Stimulated activated effector memory CD8-positive, alpha-beta T cell treated with anti-CD3 and anti-CD28 coated beads, Interleukin-12 subunit alpha, Interleukin-12 subunit beta, amount 100 ng/mL, for 72 hours (primary cell): ENCODE results near the gene WIF1.
A peak's percentile ranks its signal among the peaks of the same experiment; 100 is the strongest.

Experiments
- ATAC-seq: fragments of 150-1000 bp; cut with Tn5 transposase; 2 replicates; pipeline ENCODE4 v1.10.0; 2021
- DNase-seq, 2 donors: peaks; one replicate each; pipeline ENCODE4 v3.0.0; 2021 to 2022; ENCODE audit warnings: low spot score in 2 of 2
- H3K27ac Mint-ChIP-seq: one replicate; pipeline ENCODE4 v1.8.0; 2022; ENCODE audit warnings: mild to moderate bottlenecking, mixed read lengths
- H3K36me3 Mint-ChIP-seq: one replicate; pipeline ENCODE4 v1.8.0; 2022; ENCODE audit warnings: mild to moderate bottlenecking, mixed read lengths
- H3K4me1 Mint-ChIP-seq: one replicate; pipeline ENCODE4 v1.8.0; 2022; ENCODE audit warnings: mixed read lengths
- H3K4me3 Mint-ChIP-seq: one replicate; pipeline ENCODE4 v1.8.0; 2022; ENCODE audit warnings: mild to moderate bottlenecking, mixed read lengths
- H3K9me3 Mint-ChIP-seq: one replicate; pipeline ENCODE4 v1.8.0; 2022; ENCODE audit warnings: mixed read lengths

WIF1 gene

DNA sequence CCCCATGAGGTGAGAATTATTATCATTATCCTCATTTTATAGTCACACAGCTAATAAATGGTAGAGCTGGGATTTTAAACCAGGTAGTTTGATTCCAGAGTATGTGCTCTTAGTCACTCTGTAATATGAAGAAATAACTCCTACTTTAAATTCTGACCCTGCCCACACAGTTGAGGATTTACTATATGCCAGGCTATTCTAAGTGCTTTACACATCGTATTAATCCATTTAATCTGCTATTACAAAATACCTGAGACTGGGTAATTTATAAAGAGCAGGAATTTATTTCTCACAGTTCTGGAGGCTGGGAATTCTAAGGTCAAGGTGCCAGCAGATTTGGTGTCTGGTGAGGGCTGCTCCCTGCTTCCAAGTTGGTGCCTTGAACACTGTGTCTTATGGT is 19.6 kb upstream of the WIF1 start:
- H3K36me3 Mint-ChIP-seq = no peaks in the 10 kb centered on the region
- no peak overlapping the region for H3K27ac Mint-ChIP-seq
- ATAC-seq (no peak), DNase-seq (no peak)
- no peaks in the 10 kb centered on the region for H3K4me1 Mint-ChIP-seq
- H3K9me3 Mint-ChIP-seq = peaks cover 7% of the 10 kb centered on the region
- no peak overlapping the region for H3K4me3 Mint-ChIP-seq

DNA sequence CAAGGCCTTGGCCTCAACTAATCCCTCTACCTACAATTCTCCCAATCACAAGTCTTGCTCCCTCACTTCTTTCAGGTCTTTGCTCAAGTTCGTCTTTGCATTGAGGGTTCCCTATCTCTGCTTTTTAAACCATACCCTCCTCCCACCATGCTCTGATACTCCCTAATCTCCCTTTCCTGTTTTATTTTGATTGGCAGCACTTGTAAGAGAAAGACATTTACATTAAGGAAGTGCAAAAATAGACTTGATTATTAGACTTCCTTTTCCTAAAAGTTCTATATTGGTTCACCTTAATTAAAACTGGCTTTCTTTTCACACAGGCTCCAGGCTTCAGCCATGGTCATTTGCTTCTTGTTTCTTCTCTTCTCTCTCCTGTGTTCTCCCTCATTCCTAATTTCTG is 18.3 kb upstream of the WIF1 start:
- no peaks in the 10 kb centered on the region for H3K4me1 Mint-ChIP-seq

DNA sequence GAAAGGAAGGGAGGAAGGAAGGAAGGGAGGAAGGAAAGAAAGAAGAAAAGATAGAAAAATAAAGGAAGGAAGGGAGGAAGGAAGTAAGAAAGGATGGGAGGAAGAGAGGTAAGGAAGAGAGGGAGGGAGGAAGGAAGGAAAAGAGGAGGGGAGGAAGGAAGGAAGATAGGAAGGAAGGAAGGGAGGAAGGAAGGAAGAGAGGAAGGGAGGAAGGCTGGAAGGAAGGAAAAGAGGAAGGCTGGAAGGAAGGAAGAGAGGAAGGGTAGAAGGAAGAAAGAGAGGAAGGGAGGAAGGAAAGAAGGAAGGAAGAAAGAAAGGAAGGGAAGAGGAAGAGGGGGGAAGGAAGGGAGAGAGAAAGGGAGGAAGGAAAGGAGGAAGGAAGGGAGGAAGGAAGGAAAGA is 12.8 kb upstream of the WIF1 start:
- H3K4me1 Mint-ChIP-seq = no peaks in the 10 kb centered on the region
- H3K9me3 Mint-ChIP-seq = peaks cover 15% of the 10 kb centered on the region
- H3K4me3 Mint-ChIP-seq = no peak overlapping the region
- H3K27ac Mint-ChIP-seq = no peak overlapping the region
- DNase-seq (no peak), ATAC-seq (no peak)
- H3K36me3 Mint-ChIP-seq = no peaks in the 10 kb centered on the region

More for the DNA sequence above, 18.3 kb upstream of the WIF1 start:
- no peak overlapping the region for H3K4me3 Mint-ChIP-seq
- no peak overlapping the region for H3K27ac Mint-ChIP-seq
- peaks cover 10% of the 10 kb centered on the region for H3K9me3 Mint-ChIP-seq
- ATAC-seq = no peak
- DNase-seq = no peak
- H3K36me3 Mint-ChIP-seq = no peaks in the 10 kb centered on the region

DNA sequence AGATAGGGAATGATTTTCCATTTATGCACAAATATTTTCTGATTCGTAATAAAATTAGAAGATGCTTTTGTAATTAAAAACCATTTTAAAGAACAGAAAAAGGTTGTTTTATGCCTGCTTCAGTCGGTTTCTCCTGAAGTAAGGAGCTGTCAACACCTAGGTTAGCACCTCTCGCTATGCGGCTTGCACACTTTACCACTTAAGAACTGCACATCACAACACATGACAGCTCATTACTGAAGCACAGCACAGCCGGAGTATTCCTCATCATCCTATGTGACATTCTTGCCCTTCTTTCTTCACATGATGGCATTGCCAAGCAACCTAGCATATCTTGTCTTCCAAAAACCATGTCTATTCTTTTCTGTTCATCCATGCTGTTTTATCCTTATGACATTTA is 5.4 kb upstream of the WIF1 start:
- Mint-ChIP-seq H3K9me3 (no peaks in the 10 kb centered on the region), H3K36me3 (no peaks in the 10 kb centered on the region), H3K4me1 (peaks cover 6% of the 10 kb centered on the region), H3K4me3 (no peak overlapping the region), H3K27ac (no peak overlapping the region)
- ATAC-seq (no peak), DNase-seq (no peak)

DNA sequence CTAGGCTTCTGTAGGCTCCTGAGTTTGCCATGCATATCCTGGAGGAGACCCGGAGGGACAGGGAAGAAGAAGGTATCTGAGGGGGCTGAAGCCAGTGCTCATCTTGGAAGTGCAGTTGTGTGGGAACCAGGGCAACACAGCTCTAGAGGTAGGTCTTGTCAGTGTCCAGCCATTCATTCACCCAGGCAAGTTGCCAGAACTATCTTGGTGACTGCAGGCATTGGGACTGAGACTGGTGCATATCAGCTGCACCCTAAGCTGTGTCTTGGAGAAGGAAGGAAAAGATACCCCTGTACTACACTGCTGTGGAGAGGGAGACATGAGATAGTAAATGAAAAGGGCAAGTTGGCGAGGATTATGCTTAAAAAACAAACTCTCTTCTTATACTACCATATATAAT is 4.9 kb upstream of the WIF1 start:
- peaks cover 6% of the 10 kb centered on the region for H3K4me1 Mint-ChIP-seq
- ATAC-seq (no peak), DNase-seq (no peak)
- no peak overlapping the region for H3K27ac Mint-ChIP-seq
- H3K36me3 Mint-ChIP-seq = no peaks in the 10 kb centered on the region
- no peaks in the 10 kb centered on the region for H3K9me3 Mint-ChIP-seq
- no peak overlapping the region for H3K4me3 Mint-ChIP-seq

DNA sequence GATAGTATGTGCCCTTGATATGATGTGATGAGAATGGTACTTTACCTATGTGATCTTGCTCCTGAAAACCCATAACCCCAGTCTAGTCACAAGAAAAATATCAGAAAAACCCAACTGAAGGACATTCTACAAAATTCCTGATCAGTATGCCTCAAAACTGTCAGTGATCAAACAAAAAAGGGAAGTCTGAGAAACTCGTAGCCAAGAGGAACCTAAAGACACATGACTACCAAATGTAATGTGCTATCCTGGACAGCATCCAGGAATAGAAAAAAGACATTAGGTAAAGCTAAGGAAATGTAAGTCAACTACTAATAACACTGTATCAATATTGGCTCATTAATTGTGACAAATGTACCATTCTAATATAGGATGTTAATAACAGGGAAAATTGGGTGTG is 4.1 kb upstream of the WIF1 start:
- Mint-ChIP-seq H3K36me3 (no peaks in the 10 kb centered on the region), H3K27ac (no peak overlapping the region), H3K4me3 (no peak overlapping the region), H3K4me1 (peaks cover 6% of the 10 kb centered on the region), H3K9me3 (no peaks in the 10 kb centered on the region)
- no peak for ATAC-seq
- DNase-seq = no peak

DNA sequence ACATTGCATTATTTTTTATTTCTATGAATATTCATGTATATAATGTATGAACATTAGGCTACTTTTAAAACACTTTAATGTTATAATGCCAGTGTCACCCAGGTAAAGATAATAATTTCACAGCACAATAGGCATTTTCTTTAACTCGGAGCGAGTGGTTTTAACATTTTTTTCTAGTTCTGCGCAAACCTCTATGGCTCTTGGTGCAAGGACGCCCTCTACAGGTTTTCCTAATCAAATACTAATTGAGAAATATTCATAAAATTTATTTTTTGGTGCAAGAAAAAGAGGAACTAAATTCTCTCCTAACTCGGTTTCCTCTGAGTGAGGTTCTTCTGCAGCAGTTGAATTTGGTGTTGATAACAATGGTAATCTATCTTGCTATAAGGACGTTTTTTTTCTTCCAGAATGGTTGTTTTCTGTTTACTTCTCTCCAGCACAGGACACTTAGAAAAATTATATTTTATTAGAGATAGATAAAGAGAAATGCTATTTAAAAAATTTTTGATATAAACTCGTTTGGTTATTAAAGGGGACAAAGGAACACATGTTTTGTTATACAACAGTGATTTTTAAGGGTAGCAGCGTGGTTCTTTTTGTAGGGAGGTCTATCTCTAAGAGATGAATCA is 2.4 kb upstream of the WIF1 start:
- no peaks in the 10 kb centered on the region for H3K9me3 Mint-ChIP-seq
- H3K36me3 Mint-ChIP-seq = no peaks in the 10 kb centered on the region
- H3K4me3 Mint-ChIP-seq = no peak overlapping the region
- DNase-seq (no peak), ATAC-seq (no peak)
- peaks cover 6% of the 10 kb centered on the region for H3K4me1 Mint-ChIP-seq
- no peak overlapping the region for H3K27ac Mint-ChIP-seq

DNA sequence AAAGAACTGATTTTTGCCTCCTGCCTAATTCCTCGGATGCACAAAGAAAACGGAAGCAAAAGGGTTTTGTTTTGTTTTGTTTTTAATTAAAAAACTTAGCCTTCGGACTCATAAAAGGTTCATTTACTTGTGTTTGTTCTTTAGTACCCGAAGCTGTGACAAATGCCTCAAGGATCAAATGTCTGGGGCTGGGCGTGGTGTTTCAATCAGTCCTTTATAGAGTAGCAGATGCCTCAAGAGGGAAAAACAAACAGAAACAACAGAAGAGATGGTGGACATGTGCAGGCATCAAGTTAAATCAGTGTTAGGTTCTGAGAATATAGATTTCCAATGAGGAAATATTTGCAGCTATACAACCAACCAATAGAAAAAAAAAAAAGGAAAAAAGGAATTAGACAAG is 1.6 kb upstream of the WIF1 start:
- no peak for DNase-seq
- H3K4me1 Mint-ChIP-seq = peaks cover 6% of the 10 kb centered on the region
- no peak for ATAC-seq
- no peak overlapping the region for H3K27ac Mint-ChIP-seq
- H3K36me3 Mint-ChIP-seq = no peaks in the 10 kb centered on the region
- H3K9me3 Mint-ChIP-seq = no peaks in the 10 kb centered on the region
- H3K4me3 Mint-ChIP-seq = no peak overlapping the region

DNA sequence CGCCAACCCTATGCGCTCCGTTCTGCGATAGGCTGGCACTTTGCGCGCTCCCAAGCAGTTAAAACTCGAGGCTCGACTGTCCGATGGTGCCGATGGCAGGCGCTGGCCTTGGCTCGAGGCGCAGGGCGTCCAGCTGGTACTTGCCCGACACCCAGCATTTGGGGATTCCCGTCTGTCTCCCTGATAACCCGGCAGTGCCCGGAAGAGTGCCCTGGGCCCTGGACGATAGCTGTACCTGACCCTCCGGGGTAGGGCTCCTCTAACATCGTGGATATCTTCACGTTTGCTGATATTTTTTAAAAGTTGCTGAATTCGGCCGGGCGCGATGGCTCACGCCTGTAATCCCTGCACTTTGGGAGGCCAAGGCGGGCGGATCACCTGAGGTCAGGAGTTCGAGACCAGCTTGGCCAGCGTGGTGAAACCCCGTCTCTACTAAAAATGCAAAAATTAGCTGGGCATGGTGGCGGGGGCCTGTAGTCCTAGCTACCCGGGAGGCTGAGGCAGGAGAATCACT is 908 bp upstream of the WIF1 start:
- Mint-ChIP-seq H3K36me3 (no peaks in the 10 kb centered on the region), H3K27ac (no peak overlapping the region), H3K4me1 (peaks cover 6% of the 10 kb centered on the region), H3K4me3 (peak overlapping the region; percentile 32), H3K9me3 (no peaks in the 10 kb centered on the region)
- ATAC-seq = no peak
- no peak for DNase-seq

DNA sequence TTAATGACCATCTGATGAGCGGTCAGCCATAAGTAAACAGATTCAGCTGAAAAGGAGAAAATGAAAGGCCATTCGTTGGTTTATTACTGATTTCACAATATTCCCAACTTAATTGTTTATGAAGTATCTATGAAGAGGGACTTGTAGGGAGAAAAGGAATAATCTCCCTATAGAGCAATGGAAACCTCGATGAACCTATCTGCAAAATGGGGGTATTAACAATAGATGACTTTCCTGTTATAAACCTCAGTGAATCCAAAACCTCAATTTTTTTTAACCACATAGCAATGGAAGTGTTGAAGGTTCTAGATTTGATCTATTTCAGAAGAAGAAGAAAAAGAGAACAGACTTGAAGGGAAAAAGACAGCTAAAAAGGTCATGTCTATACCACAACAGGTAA is 2.0 kb downstream of the WIF1 start:
- Mint-ChIP-seq H3K27ac (no peak overlapping the region), H3K9me3 (no peaks in the 10 kb centered on the region), H3K4me3 (no peak overlapping the region), H3K36me3 (no peaks in the 10 kb centered on the region), H3K4me1 (peaks cover 6% of the 10 kb centered on the region)
- no peak for DNase-seq
- ATAC-seq = no peak

DNA sequence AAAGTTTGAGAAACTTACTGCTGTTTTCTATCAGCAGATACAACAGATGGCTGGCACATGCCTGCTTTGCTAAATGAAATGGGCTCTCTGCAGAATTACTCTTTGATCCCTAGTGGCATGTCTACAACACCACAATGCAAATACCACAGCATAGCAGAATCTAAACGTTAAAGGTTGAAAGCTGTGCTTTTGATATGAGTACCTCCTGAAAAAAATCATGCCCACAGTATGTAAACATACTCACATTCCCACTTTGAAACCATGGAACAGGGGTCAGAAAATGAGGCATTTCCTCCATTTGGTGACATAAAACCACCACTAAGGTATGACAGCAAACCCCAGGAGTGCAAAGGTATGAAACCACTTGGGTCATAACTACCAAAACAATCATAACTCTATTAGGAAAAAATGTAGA is 7.5 kb downstream of the WIF1 start:
- no peak for DNase-seq
- Mint-ChIP-seq H3K9me3 (no peaks in the 10 kb centered on the region), H3K4me3 (no peak overlapping the region), H3K27ac (no peak overlapping the region), H3K4me1 (no peaks in the 10 kb centered on the region), H3K36me3 (no peaks in the 10 kb centered on the region)
- ATAC-seq = peak; percentile 37

DNA sequence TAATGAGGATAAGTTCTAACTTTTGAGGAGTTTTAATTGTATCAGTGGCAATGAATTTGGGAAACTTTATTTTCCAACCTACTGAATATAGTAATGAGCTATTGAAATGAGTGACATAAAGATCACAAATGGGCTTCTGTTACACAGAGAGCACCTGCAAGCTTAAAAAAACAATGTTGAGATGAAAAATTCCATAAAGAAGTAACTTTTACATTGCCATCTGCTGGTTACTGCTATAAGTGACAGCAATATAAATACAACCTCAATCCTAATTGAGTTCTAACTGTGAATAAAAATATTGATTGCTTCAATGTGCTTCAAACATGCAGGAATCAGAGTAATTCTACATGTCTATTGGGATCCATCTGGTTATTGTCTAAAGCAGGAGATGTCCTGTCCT is 14.2 kb downstream of the WIF1 start:
- DNase-seq (no peak), ATAC-seq (no peak)
- H3K9me3 Mint-ChIP-seq = peaks cover 2% of the 10 kb centered on the region
- H3K4me3 Mint-ChIP-seq = no peak overlapping the region
- H3K4me1 Mint-ChIP-seq = no peaks in the 10 kb centered on the region
- no peaks in the 10 kb centered on the region for H3K36me3 Mint-ChIP-seq
- no peak overlapping the region for H3K27ac Mint-ChIP-seq

DNA sequence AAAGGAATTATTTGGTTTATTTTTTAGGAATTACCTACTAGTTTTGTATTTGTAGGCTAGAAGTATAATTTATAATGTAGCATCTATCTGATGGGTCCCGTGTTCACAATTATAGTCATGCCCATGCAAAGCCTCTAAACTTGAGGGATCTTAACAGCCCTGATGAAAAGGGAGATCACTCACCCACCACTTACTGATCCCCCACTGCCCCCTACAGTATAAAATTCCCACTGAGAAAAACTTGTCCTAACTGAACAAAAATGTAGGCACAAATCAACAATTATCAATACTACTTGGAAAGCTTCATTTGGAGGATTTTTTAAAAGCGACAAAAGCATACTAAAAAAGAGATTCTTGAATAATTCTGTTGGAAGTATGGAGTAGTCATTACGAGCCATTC is 21.0 kb downstream of the WIF1 start:
- H3K4me1 Mint-ChIP-seq = no peaks in the 10 kb centered on the region
- ATAC-seq (no peak), DNase-seq (no peak)
- H3K36me3 Mint-ChIP-seq = no peaks in the 10 kb centered on the region
- no peak overlapping the region for H3K4me3 Mint-ChIP-seq
- peaks cover 2% of the 10 kb centered on the region for H3K9me3 Mint-ChIP-seq
- no peak overlapping the region for H3K27ac Mint-ChIP-seq

DNA sequence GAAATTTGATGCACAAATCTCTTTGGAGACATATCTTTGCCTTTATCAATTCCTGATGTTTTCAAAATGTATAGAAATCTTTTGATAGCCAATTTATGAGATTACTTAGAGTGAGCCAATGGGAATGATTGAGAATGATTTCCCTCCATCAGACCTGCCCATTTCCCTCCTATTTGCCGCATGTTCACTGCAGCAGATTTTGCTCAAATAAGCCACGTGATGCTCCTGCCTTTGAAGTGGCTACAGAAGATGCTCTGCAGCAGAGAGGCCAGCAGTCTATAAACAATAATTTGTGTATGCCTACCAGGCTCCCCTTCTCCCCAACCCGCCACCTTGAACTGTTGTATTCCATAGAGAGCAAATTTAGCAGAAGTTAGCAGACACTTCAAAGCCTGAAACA is 21.9 kb downstream of the WIF1 start:
- no peak for ATAC-seq
- Mint-ChIP-seq H3K9me3 (no peaks in the 10 kb centered on the region), H3K4me3 (no peak overlapping the region), H3K4me1 (no peaks in the 10 kb centered on the region), H3K36me3 (no peaks in the 10 kb centered on the region), H3K27ac (no peak overlapping the region)
- DNase-seq = no peak

DNA sequence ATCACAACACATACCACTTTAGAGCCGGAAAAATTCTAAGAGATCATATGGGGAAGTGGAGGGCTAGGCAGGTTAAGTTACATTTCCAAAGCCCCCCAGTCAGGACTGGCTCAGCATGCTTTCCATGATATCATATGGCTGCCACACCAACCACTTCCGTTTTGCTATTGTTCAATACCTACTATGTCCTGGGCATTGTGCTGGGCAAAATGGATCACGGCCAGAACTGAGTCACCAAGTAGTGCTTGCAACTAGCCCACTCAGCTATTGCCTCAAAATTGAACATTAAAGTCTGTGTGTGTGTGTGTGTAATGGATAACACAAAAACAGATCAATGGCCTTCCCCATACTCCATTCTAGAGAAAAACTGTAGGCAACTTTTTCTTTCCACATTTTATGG is 22.7 kb downstream of the WIF1 start:
- no peaks in the 10 kb centered on the region for H3K36me3 Mint-ChIP-seq
- ATAC-seq = no peak
- DNase-seq = no peak
- H3K9me3 Mint-ChIP-seq = no peaks in the 10 kb centered on the region
- H3K27ac Mint-ChIP-seq = no peak overlapping the region
- H3K4me1 Mint-ChIP-seq = no peaks in the 10 kb centered on the region
- H3K4me3 Mint-ChIP-seq = no peak overlapping the region

DNA sequence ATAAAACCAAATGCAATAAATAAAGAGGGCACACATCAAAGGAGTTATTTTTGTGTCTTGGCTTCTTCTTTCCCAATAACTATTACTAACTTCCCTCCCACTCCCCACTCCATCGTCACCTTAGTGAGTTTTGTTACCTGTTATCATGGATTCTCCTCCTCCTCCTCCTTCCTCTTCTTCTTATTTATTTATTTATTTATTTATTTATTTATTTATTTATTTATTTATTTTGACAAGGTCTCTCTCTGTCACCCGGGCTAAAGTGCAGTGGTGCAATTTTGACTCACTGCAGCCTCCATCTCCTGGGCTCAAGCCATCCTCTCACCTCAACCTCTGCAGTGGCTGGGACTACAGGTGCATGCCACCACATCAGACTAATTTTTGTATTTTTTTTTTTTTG is 26.4 kb downstream of the WIF1 start:
- DNase-seq (no peak), ATAC-seq (no peak)
- H3K9me3 Mint-ChIP-seq = peaks cover 4% of the 10 kb centered on the region
- H3K4me1 Mint-ChIP-seq = no peaks in the 10 kb centered on the region
- H3K36me3 Mint-ChIP-seq = no peaks in the 10 kb centered on the region
- H3K4me3 Mint-ChIP-seq = no peak overlapping the region
- H3K27ac Mint-ChIP-seq = no peak overlapping the region

DNA sequence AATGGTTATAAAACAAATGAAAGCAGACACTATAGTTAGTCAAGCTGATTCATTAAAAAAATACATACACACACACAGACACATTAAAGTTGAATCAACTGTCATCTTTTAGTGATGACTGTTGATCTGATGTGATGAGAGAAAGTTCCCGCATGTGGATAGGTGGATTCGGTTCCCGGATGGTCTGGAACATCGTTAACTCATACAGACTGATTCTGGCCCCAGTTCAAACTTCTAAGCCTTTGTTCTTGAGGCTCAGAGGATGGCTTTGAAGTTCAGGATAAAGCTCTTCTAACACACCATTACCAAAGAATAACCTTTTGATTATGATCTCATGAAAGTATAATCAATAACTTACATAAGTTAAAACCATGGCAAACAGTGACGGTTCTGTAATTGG is 27.5 kb downstream of the WIF1 start:
- Mint-ChIP-seq H3K4me3 (no peak overlapping the region), H3K27ac (no peak overlapping the region), H3K9me3 (peaks cover 4% of the 10 kb centered on the region), H3K36me3 (no peaks in the 10 kb centered on the region), H3K4me1 (no peaks in the 10 kb centered on the region)
- DNase-seq (no peak), ATAC-seq (no peak)
